NCI-H526 (cell line): Measurements from ENCODE around the gene KCNH3.

Experiments used
- DNase-seq, 2 experiments: peaks; one replicate each; lab custom pipeline; 2025; lab: John Stamatoyannopoulos, UW

Gene KCNH3

DNA sequence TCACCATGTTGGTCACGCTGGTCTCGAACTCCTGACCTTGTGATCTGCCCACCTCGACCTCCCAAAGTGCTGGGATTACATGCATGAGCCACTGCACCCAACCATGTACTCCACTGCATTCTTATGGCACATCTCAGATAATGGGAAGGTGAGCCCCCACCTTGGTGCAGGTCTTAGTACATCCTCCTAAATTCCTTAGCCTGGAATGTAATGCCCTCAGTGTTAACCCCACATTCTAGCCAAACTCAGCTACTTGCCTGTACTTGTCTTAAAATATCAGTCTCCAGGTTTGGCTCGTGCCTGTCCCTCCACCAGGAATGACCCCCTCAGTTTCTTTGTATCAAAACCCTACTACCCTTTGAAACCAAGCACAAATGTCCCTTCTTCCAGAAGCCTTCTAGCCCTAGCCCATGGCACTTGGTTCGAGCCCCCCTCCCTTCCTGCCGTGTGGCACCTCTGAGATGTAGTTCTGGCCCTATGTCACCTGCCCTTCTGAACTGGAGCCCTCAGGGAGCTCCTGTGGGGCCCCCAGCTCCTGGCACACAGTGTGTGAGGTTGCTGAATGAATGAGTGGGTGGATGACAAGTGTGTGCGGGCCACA is 8.4 kb downstream of the KCNH3 start:
- no peak for DNase-seq

DNA sequence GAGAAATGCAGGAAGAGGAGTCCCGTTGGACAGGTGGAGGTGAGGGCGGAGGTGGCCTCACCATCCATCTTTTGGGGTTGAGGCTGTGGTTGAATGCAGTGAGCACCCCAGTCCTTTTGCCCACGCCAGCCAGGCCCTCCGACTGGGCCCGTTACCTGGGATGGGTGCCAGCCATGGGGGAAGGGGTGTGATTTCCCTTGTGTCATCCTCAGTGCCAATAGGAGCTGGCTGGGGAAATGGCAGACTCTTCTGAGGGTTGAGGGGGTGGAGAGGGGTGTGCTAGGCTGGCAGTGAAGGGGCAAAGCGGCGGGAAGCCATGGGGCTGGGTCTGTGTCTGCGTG is 9.6 kb downstream of the KCNH3 start:
- DNase-seq = no peak

DNA sequence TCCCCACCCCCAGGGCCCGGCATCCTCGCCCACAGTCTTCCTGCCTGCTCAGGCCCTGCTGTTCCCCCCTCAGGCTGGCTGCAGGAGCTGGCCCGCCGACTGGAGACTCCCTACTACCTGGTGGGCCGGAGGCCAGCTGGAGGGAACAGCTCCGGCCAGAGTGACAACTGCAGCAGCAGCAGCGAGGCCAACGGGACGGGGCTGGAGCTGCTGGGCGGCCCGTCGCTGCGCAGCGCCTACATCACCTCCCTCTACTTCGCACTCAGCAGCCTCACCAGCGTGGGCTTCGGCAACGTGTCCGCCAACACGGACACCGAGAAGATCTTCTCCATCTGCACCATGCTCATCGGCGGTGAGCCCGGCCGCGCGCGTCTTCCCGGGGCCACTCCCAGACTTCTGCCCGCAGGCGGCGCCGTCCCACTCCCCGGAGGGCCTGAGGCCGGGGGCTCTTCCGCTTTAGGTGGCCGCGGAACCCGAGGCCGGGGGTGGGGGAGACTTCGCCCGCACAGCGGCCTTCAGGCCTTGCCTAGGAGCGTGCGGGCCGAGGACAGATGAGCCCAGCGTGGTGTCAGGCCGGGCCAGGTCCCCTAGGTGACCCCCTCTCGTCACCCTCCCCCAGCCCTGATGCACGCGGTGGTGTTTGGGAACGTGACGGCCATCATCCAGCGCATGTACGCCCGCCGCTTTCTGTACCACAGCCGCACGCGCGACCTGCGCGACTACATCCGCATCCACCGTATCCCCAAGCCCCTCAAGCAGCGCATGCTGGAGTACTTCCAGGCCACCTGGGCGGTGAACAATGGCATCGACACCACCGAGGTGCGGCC is 10.2 kb downstream of the KCNH3 start:
- no peak for DNase-seq

GRCh38 chr12:49549735-49550692 is 11.2 kb downstream of the KCNH3 start:
- DNase-seq = peak in 1 of 2 experiments; percentile 56

- DNase-seq = peak in 1 of 2 experiments; percentile 25
These were observed 11.9 kb downstream of the KCNH3 start for GRCh38 chr12:49550693-49551252.

DNA sequence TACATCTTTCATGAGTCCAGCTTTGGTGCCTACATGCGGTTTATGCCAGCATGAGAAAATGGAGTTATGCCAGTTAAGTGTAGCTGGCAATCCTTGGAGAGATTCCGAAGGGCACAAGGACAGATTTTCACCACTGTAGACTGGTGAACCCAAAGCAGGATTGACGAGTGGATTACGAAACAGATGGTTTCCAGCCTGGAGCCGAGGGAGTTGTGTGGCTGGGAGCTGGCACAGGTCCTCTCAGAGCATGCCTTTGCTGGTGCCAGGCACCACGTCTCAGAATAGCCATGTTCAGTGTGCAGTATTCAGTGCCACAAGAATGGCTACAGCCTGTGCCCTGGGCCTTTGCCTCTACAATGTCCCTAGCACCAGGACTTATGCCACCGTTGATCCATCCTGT is 13.2 kb downstream of the KCNH3 start:
- DNase-seq = no peak

GRCh38 chr12:49552425-49552824 is 13.6 kb downstream of the KCNH3 start:
- no peak for DNase-seq

DNA sequence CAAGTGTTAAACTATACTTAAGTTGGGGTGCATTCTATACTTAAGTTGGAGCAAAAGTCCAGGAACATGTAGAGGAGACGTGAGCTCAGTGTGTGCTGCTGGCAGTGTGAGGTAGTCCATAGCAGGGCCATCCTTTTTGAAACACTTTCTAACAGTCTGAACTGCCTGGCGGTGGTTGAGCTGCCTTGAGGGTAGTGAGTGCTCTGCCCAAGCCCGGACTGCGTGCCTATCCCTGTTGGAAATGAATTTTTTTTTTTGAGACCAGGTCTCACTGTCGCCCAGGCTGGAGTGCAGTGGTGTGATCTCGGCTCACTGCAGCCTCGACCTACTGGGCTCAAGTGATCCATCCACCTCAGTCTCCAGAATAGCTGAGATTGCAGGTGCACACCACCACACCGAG is 14.1 kb downstream of the KCNH3 start:
- no peak for DNase-seq

- DNase-seq = peak; percentile 33 to 71
These were observed 14.8 kb downstream of the KCNH3 start for GRCh38 chr12:49553512-49554088.

DNA sequence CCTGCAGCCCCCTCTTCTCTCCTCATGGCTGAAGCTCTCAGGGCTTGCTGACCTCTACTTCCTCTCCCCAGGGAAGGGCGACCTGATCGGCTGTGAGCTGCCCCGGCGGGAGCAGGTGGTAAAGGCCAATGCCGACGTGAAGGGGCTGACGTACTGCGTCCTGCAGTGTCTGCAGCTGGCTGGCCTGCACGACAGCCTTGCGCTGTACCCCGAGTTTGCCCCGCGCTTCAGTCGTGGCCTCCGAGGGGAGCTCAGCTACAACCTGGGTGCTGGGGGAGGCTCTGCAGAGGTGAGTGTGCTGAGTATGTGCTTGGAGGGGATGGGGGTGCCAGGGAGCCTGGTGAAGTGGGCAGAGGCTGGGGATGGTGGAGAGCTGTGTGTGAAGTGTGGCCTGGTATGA is 15.4 kb downstream of the KCNH3 start:
- DNase-seq = no peak

- no peak for DNase-seq
These were observed 17.0 kb downstream of the KCNH3 start for GRCh38 chr12:49555631-49556390.

DNA sequence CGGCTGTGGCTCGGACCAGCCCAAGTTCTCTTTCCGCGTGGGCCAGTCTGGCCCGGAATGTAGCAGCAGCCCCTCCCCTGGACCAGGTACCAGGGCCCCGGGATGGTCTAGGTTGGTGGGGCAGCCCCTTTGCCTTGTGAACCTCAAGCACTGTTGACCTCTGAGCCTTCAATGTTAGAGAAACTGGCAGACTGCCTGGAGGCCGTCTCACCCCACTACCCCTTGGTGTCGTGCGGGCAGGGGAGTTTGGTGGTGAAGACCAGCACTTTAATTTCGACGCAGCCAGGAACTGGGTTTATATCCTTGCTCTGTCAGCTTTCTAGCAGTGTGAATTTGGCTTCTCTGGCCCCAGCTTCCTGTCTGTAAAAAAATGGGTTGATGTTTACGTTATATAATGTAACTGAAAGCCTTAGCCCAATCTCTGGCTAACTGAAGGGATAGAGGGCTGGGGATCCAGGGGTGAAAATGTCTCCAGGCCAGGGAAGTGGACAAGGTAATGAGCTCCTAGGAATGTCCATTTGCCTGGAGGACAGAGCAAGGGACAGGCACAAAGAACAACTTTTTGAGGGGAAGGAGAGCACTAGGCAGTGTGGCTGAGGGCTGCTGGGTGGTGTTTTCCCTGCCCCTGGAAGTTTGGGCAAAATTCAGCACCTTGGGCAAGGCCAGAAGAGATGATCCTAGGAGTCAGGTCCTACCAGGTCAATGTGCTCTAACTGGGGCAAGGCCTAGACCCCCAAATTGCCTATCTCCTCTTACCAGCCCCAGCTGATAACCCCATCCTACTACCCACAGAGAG is 17.8 kb downstream of the KCNH3 start:
- no peak for DNase-seq

GRCh38 chr12:49557187-49557916 is 18.5 kb downstream of the KCNH3 start:
- no peak for DNase-seq

DNA sequence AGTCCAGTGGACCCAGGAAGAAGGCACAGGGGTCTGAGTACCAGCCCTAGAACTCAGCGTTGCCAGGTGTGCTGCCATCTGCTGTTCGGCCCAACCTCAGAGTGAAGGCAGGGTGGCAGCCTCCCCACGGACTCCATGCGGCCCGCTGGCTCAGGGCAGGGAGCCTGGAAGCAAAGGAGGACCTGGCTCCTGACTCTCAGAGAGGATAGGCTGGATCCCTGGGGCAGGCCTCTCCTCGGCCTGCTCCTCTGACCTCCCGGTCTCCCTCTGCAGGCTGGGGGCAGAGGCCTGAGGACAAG is 19.0 kb downstream of the KCNH3 start:
- peak in 1 of 2 experiments; percentile 49 for DNase-seq

DNA sequence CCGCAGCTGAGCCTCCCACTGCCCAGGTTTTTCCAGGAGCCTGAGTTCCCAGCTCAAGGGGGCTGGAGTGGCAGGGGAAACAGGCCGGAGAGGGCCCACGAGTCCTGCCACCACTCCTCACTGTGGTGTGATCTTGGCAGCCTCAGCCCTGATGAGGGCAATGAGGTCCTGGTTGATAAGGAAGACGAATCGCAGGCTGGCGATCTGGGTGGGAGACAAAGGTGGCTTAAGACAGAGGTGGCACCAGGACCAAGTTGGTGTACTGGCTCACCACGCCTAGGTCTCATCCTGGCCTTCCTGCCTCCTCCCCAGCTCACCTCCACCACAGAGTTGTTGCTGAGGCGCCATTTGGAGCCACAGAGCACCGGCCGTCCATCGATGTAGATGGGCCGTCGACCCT is 19.7 kb downstream of the KCNH3 start:
- DNase-seq = no peak

DNA sequence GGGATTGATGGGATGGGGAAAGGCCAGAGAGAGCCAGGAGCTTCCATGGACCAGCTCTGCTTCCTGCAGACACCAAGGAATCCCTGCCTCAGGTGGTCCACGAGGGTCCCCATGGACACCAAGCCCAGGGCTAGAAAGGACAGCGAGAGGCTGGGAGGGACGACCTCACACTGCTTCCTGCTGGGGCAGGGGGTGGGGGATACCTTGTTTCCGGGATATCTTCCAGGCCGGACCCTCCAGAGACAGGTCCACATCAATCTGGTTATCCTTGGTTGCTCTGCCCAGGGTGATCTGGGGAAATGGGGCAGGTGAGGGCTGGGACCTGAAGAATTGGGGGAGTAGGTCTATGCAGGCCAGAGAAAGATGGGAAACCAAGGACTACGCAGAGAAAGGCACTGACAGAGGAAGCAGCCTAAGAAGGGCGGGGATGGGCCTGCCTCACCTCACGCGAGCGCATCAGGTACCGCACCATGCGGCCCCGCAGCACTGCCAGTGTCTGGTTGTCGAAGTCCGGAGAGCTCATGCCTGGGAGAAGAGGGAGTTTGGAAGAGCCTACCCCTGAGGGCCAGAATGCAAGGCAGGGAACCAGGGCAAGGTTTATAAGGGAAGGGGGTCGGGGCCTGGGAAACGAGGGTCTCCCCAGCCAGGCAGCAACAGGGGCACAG is 20.3 kb downstream of the KCNH3 start:
- no peak for DNase-seq

- DNase-seq = no peak
These were observed 21.9 kb downstream of the KCNH3 start for GRCh38 chr12:49560695-49561094.

DNA sequence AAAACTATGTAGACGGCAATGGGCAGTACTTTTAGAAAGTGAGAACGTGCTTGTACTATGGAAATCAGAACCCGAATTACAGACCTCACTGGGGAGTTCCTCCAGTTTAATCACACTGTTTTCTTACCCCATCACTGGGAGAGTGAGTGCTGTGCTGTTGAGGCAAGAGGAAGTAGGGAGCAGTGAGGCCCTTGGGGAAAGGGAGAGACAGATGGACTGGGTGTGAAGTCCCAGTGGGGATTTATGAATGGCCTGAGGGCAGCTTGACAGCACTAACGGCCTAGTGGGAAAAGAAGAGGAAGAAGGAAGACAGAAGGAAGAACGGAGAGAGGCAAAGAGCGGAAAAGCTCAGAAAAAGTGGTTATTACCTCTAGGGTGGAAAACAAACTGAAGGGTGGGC is 23.4 kb downstream of the KCNH3 start:
- DNase-seq = no peak

GRCh38 chr12:49562831-49563230 is 24.0 kb downstream of the KCNH3 start:
- no peak for DNase-seq
